RKO (cell line): ENCODE data around the gene WWTR1.

Source experiments
- DNase-seq: peaks from one replicate; pipeline ENCODE4 v3.0.0-alpha.2; 2016; ENCODE audit warnings: low spot score

The WWTR1 gene

DNA sequence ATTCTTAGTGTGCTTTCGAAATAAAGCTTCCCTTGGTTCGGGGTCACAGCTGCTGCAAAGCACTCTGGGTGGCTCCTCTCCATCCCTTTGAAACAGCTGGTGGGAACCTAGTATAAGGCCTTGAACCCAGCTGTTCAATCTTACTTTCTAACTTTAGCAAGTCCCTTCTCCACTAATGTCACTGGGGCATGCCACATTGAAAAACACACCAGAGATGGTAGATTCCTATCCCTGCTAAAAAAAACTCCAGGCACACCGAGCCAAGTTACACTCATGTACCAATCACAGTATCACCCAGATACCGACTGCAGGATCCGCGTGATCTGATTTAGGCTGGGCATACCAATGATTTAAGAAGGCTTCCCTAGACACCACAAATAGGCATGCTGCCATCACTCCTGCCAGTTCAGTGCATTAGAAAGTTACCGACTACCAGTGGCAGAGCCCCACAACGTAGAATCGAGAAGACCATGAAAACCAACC is 65.0 kb downstream of the WWTR1 start:
- no peak for DNase-seq

GRCh38 chr3:149590691-149591441 is 67.0 kb downstream of the WWTR1 start:
- DNase-seq = no peak

DNA sequence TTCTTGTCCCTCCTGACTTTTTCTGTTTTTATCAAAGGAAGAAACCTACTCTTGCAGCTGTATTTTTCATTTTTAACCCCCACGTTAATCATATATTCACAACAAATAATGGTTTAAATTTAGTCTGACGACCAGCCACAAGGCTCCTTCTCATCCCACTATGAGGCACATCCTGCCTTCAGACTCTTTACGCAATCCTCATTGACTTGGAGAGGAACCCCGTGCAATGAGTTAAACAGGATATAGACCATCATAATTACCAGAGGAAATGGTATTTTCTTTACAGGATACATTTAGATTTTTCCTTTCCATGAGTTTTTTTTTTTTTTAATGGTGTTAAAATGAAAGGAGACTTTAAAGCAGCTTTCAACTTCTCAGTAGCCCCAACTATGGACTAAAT is 68.5 kb downstream of the WWTR1 start:
- peak; percentile 51 for DNase-seq

GRCh38 chr3:149588909-149589308 is 68.9 kb downstream of the WWTR1 start:
- no peak for DNase-seq

GRCh38 chr3:149587383-149587782 is 70.4 kb downstream of the WWTR1 start:
- no peak for DNase-seq

DNA sequence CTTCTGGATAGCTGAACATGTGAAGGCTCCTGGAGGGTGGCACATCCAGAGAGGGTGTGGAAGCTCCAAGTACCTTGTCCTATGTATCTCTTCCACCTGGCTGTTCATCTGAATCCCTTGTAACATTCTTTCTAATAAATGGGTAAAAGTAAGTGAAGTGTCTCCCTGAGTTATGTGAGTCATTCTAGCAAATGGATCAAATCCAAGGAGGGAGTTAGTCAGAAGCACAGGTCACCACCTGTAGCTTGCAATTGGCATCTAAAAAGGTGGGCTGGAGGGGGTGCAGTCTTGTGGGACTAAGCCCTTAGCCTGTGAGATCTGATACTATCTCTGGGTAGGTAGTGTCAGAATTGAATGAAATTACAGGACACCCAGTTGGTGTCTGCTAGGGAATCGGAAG is 71.0 kb downstream of the WWTR1 start:
- DNase-seq = no peak

- no peak for DNase-seq
These were observed 72.5 kb downstream of the WWTR1 start for GRCh38 chr3:149585401-149585726.

DNA sequence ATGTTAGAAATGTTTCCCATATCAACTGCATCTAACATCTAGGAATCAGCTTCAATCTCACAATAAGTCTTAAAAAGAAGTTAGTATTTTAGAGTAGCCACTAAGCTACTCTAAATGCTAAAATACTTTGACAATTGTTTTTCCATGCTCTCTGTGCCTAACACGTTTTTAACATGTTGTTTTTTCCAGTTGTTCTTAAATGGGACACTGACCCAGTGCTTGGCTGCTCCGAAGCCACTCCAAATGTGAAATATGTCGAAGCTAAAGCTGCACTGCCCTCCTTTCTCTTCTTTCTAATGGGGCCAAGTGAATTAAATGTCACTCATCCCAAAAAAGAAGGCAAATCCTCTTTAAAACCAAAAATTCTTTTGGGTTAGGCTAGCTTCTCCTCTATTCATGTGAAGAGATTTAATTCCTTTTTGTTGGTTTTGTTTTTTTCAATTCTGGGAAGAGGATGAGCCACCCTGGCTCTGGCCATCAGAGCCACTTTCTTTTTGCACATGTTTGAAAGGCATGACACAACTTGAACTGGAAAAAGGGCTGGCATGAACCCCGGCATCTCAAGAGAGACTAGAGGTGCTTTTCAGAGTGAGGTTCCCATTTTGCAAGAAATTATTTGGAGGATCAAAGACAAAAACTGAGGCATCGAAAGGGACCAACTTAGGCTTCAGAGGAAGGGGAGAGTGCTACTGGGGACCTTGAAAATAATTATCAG is 73.7 kb downstream of the WWTR1 start:
- DNase-seq = no peak

DNA sequence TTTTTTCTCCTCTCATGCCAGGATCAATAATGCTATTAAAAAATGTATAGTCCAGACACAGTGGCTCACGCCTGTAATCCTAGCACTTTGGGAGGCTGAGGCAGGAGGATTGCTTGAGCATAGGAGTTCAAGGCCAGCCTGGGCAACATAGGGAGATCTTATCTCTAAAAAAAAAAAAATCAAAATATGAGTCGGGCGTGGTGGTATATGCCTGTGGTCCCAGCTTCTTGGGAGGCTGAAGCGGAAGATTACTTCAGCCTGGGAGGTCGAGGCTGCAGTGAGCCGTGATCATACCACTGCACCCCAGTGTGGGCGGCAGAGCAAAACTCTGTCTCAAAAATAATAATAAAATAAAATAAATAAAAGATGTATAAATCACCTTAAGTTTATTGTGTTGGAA is 75.4 kb downstream of the WWTR1 start:
- DNase-seq = no peak

DNA sequence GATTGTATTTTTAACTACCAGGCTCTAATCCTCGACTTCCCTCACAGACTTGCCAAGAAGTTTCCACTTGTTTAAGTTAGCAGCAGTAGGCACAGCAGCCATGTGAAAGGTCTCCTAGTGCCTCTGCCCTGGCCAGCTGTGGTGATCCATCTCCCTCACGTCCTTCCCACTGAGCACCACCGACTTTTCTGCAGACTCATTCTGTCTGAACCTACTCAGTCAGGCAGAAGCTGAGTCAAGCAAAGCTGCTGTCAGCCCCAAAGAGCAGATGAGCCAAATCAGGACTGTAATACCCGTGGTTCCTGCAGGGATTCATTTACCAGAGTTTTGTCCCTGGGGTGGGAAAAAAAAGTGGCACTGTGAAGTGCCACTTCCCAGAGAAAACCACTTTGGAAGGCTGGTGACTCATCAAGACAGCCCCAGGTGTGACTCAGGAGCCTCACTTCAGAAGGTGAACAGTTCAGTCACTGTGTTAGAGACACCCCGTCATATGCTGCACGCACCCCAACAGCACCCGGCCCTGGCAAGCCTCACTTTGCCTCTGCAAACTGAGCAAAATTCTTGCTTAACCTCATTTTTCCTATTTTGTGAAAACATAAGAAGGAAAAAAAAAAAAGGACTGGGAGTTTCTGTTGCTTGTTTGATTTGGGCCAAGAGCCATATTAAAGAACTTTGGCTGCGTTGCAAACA is 76.0 kb downstream of the WWTR1 start:
- peak; percentile 93 for DNase-seq

GRCh38 chr3:149581248-149581647 is 76.6 kb downstream of the WWTR1 start:
- peak; percentile 74 for DNase-seq

DNA sequence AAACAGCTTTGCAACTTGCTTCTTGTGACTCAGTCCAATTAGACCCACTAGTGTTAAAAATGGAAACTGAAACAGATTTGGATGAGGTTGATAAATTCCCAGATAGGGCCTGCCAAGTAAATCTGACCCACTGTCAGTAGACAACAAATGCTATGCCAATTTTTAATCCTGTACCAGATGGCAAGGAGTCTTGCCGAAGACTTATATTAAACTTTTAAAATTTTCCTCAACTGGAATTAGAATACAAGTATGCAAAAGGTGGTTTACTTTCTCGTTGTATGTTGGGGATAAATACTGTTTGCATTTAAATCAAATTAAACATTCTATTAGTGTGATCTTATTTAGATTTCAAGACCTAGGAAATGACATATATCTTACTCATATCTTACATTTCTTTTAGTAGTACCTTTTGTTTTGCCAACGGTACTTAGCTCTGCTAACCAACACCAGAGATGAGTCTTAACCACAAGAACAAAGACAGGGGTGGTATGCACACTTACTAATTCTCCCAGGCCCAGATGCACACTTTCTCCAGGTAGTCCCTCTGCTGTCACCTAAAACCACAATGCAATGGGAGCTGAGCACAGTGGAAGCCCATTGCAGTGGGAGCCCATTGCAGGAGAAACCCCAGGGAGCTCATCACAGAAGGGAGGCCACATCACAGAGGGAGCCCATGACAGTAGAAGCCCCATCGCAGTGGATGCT is 77.8 kb downstream of the WWTR1 start:
- DNase-seq = peak; percentile 95

GRCh38 chr3:149579161-149579560 is 78.7 kb downstream of the WWTR1 start:
- DNase-seq = no peak

DNA sequence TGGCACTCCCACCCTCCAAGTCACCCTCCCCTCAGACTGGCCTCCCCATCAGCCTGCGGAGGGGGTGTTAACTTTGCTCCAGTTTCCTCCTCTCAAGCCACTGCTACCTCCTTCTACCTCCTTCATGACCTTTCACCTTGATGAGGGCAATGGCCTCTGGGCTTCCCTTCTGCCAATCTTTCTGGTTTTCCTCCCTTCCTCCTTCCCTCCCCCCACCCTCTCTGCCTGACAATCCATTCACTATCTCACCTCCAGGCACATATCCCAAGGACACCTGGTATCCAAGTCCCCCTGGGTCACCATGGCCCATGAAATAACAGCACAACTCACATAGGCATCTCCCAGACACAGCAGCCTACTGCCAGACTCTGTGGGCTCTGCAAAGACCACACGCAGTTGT is 80.0 kb downstream of the WWTR1 start:
- DNase-seq = no peak

DNA sequence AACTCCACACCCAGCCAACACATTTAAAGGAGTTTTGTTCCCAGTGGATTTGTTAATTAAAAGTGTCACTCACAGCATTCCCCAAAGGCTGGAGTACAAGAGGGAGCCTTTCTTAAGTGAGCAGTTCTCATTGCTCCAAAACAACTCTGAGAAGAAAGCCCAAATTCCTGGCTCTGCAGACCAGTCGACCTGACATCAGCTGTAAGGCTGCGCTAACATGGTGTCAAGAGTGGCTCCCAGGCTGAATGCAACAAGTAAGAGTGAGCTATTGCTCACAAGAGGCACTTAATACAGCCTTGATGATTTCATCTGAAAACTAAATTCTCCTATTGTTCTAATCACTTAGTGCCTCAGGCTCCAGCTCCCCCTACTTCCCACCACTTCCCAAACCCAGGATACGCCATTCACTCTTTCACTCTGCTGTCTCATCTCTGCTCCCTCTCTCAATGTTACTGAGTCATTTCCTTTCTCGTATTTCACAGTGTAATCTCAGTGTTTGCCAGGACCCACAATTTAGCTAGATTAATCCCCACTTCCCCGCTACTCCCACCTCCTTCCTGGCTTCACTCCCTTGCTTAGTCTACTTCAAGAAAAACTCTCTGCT is 81.8 kb downstream of the WWTR1 start:
- DNase-seq = peak; percentile 98

GRCh38 chr3:149575213-149575960 is 82.4 kb downstream of the WWTR1 start:
- DNase-seq = peak; percentile 93

DNA sequence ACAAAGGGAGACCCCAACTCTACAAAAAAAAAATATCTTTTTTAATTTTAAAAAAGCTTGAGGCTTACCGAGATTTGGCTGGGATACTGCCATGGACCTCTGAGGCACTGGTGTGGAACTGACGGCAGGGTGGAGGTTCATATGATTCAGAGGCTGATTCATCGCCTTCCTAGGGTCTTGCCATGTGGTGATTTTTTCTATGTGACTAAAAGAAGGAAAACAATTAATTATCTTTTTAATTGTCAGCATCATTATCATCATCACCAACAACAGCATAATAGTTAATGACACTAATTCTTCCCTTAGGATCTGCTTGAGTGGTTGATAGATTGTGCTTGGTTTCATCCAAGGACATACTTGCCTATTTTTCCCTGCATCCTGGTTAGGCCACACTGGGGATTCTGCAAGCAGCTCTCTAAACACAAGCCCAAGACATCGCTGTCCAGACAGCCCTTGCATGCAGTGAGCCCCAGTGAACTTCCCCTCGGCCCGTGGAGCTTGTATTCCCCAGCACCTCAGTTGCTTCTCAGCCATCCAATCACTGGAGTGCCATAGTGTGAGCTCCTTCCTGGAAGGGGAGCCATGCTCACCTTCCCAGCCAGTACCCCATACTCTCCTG is 84.9 kb downstream of the WWTR1 start:
- peak; percentile 87 for DNase-seq

GRCh38 chr3:149571381-149571780 is 86.4 kb downstream of the WWTR1 start:
- DNase-seq = peak; percentile 61

DNA sequence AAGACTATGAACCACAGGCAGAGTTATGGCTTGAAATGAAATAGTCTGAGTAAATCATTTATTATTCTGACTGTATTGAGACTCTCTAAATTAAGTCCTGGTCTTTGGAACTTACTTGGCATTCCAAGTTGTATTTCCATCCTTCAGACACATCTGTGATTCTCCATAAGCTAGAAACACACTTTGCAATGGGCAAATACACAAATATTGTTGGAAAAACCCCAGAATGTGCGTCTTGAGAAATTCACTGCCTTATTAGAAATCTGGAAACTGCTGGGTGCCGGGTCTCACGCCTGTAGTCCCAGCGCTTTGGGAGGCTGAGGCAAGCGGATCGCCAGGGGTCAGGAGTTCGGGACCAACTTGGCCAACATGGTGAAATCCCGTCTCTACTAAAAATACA is 87.8 kb downstream of the WWTR1 start:
- no peak for DNase-seq

DNA sequence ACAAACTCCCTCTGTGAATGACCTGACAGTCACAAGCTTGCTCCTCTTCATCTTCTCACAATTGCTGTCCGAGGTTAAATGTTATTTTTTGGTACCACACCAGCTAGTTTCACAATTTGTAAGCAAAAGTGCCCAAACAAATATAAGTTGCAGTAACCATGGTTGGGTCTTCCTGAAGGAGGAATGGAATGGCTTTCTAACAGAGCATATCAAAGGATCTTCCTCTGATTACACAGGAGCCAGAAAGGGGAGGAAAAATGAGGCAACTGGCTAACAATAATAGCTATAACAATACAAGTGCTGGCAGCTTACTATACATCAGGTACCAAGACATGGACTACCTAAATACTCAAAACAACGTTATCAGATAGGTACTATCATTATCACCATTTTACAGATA is 90.4 kb downstream of the WWTR1 start:
- DNase-seq = no peak
